ENCODE results near the gene TRPM4. TPM values are rescaled to one million over a fixed set of nuclear protein-coding genes. Genes with fewer than 3 reads are reported as not detected.

TRPM4 gene
- 13.1 TPM for total RNA-seq
- 10 to 100 TPM; 24.0 to 52.5 (median 36.4) TPM for polyA plus RNA-seq (ENCODE audit: insufficient read depth in 1 of 8, insufficient read length in 8 of 8, low replicate concordance in 1 of 8)
- long read RNA-seq, donor 1, partial matches to known transcripts: 5 of 5 reads
- long read RNA-seq, donor 1, other reads (novel, unspliced or antisense): 0 of 5 reads
- long read RNA-seq, donor 2, partial matches to known transcripts: 0 of 1 reads
- long read RNA-seq, donor 2, other reads (novel, unspliced or antisense): 0 of 1 reads
- long read RNA-seq, donor 3, partial matches to known transcripts: 51 of 179 reads
- long read RNA-seq, donor 3, other reads (novel, unspliced or antisense): 126 of 179 reads
- long read RNA-seq, donor 4: 0 reads
- long read RNA-seq, donor 5, full-length matches to known transcripts: 9 of 9 reads
- long read RNA-seq, donor 5, partial matches to known transcripts: 0 of 9 reads
- long read RNA-seq, donor 5, other reads (novel, unspliced or antisense): 0 of 9 reads
- long read RNA-seq, donor 6, partial matches to known transcripts: 18 of 21 reads
- long read RNA-seq, donor 6, other reads (novel, unspliced or antisense): 0 of 21 reads
- long read RNA-seq, donor 7, full-length matches to known transcripts: 3 of 13 reads
- long read RNA-seq, donor 7, partial matches to known transcripts: 10 of 13 reads
- long read RNA-seq, donor 7, other reads (novel, unspliced or antisense): 0 of 13 reads
- long read RNA-seq, donor 8, partial matches to known transcripts: 0 of 1 reads
- long read RNA-seq, donor 8, other reads (novel, unspliced or antisense): 0 of 1 reads
- long read RNA-seq, donor 9, partial matches to known transcripts: 5 of 5 reads
- long read RNA-seq, donor 9, other reads (novel, unspliced or antisense): 0 of 5 reads
- long read RNA-seq, donor 10, partial matches to known transcripts: 0 of 3 reads
- long read RNA-seq, donor 10, other reads (novel, unspliced or antisense): 0 of 3 reads
- long read RNA-seq, donor 11, partial matches to known transcripts: 0 of 4 reads
- long read RNA-seq, donor 11, other reads (novel, unspliced or antisense): 0 of 4 reads

GRCh38 chr19:49157445-49158224, at the start of gene TRPM4:
TSS of gene TRPM4 (plus strand) at chr19:49157792. CDS start at chr19:49157867, 75 bp downstream.
- peak; percentile 96 for DNase-seq
- under 1% methylated on average over 32 of the region's 41 CpGs for WGBS (ENCODE audit: insufficient coverage)
- Histone ChIP-seq H3K9me3 (replicated peaks; ENCODE audit: control insufficient read depth, low read depth, low read length) (no peaks in the 10 kb centered on the region), H3K27me3 (ENCODE audit: control insufficient read depth, insufficient read depth, low read length) (no peaks in the 10 kb centered on the region), H3K4me3 (ENCODE audit: low read length) (peak within 1 kb of the TSS; percentile 81), H3K27ac (ENCODE audit: low read length) (peak within 1 kb of the TSS; percentile 99), H3K36me3 (ENCODE audit: control insufficient read depth, insufficient read depth, low read length) (no peaks in the 10 kb centered on the region), H3K4me1 (ENCODE audit: control insufficient read depth, insufficient read depth, low read length) (peaks cover 42% of the 10 kb centered on the region)

GRCh38 chr19:49109051-49109450, 48.5 kb upstream of the TRPM4 start:
- Histone ChIP-seq H3K27me3 (ENCODE audit: control insufficient read depth, insufficient read depth, low read length) (no peaks in the 10 kb centered on the region), H3K4me1 (ENCODE audit: control insufficient read depth, insufficient read depth, low read length) (peaks cover 16% of the 10 kb centered on the region), H3K9me3 (replicated peaks; ENCODE audit: control insufficient read depth, low read depth, low read length) (no peaks in the 10 kb centered on the region), H3K4me3 (ENCODE audit: low read length) (no peak overlapping the region), H3K36me3 (ENCODE audit: control insufficient read depth, insufficient read depth, low read length) (peaks cover 59% of the 10 kb centered on the region), H3K27ac (ENCODE audit: low read length) (no peak overlapping the region)
- no peak for DNase-seq
- WGBS (ENCODE audit: insufficient coverage): 88% methylated on average over 3 of the region's 5 CpGs

- Histone ChIP-seq H3K27me3 (ENCODE audit: control insufficient read depth, insufficient read depth, low read length) (no peaks in the 10 kb centered on the region), H3K27ac (ENCODE audit: low read length) (no peak overlapping the region), H3K4me3 (ENCODE audit: low read length) (no peak overlapping the region), H3K4me1 (ENCODE audit: control insufficient read depth, insufficient read depth, low read length) (peaks cover 10% of the 10 kb centered on the region), H3K9me3 (replicated peaks; ENCODE audit: control insufficient read depth, low read depth, low read length) (no peaks in the 10 kb centered on the region), H3K36me3 (ENCODE audit: control insufficient read depth, insufficient read depth, low read length) (peaks cover 52% of the 10 kb centered on the region)
- no peak for DNase-seq
- 85% methylated on average over 4 of the region's 8 CpGs for WGBS (ENCODE audit: insufficient coverage)
Measured at GRCh38 chr19:49109569-49110233, 47.9 kb upstream of the TRPM4 start.

GRCh38 chr19:49110567-49110966, 47.0 kb upstream of the TRPM4 start:
- Histone ChIP-seq H3K4me1 (ENCODE audit: control insufficient read depth, insufficient read depth, low read length) (peaks cover 14% of the 10 kb centered on the region), H3K9me3 (replicated peaks; ENCODE audit: control insufficient read depth, low read depth, low read length) (no peaks in the 10 kb centered on the region), H3K27ac (ENCODE audit: low read length) (no peak overlapping the region), H3K36me3 (ENCODE audit: control insufficient read depth, insufficient read depth, low read length) (peaks cover 43% of the 10 kb centered on the region), H3K4me3 (ENCODE audit: low read length) (no peak overlapping the region), H3K27me3 (ENCODE audit: control insufficient read depth, insufficient read depth, low read length) (no peaks in the 10 kb centered on the region)
- WGBS (ENCODE audit: insufficient coverage): no CpG with 5 or more reads among the region's 3 CpGs
- no peak for DNase-seq

GRCh38 chr19:49111218-49111998, 46.2 kb upstream of the TRPM4 start:
- Histone ChIP-seq H3K36me3 (ENCODE audit: control insufficient read depth, insufficient read depth, low read length) (peaks cover 35% of the 10 kb centered on the region), H3K27me3 (ENCODE audit: control insufficient read depth, insufficient read depth, low read length) (no peaks in the 10 kb centered on the region), H3K4me3 (ENCODE audit: low read length) (no peak overlapping the region), H3K27ac (ENCODE audit: low read length) (no peak overlapping the region), H3K9me3 (replicated peaks; ENCODE audit: control insufficient read depth, low read depth, low read length) (no peaks in the 10 kb centered on the region), H3K4me1 (ENCODE audit: control insufficient read depth, insufficient read depth, low read length) (peaks cover 14% of the 10 kb centered on the region)
- no CpG with 5 or more reads among the region's 11 CpGs for WGBS (ENCODE audit: insufficient coverage)
- DNase-seq: no peak

GRCh38 chr19:49113762-49114629, 43.6 kb upstream of the TRPM4 start, which contains the start of gene LIN7B:
TSS of gene LIN7B (plus strand) at chr19:49114370. CDS start at chr19:49114405, 35 bp downstream.
- peaks cover 27% of the 10 kb centered on the region for H3K4me1 ChIP-seq (ENCODE audit: control insufficient read depth, insufficient read depth, low read length)
- DNase-seq: peak; percentile 75
- H3K9me3 ChIP-seq (replicated peaks; ENCODE audit: control insufficient read depth, low read depth, low read length): no peaks in the 10 kb centered on the region
- H3K36me3 ChIP-seq (ENCODE audit: control insufficient read depth, insufficient read depth, low read length): peaks cover 14% of the 10 kb centered on the region
- under 1% methylated on average over 63 of the region's 66 CpGs for WGBS (ENCODE audit: insufficient coverage)
- H3K4me3 ChIP-seq (ENCODE audit: low read length): peak within 1 kb of the TSS; percentile 73
- H3K27ac ChIP-seq (ENCODE audit: low read length): peak within 1 kb of the TSS; percentile 67
- no peaks in the 10 kb centered on the region for H3K27me3 ChIP-seq (ENCODE audit: control insufficient read depth, insufficient read depth, low read length)

GRCh38 chr19:49114630-49115363, 42.8 kb upstream of the TRPM4 start:
- no peaks in the 10 kb centered on the region for H3K9me3 ChIP-seq (replicated peaks; ENCODE audit: control insufficient read depth, low read depth, low read length)
- peaks cover 33% of the 10 kb centered on the region for H3K4me1 ChIP-seq (ENCODE audit: control insufficient read depth, insufficient read depth, low read length)
- WGBS (ENCODE audit: insufficient coverage): 4% methylated on average over 53 of the region's 68 CpGs
- H3K27ac ChIP-seq (ENCODE audit: low read length): peak overlapping the region; percentile 67
- H3K4me3 ChIP-seq (ENCODE audit: low read length): peak overlapping the region; percentile 73
- peaks cover 2% of the 10 kb centered on the region for H3K27me3 ChIP-seq (ENCODE audit: control insufficient read depth, insufficient read depth, low read length)
- H3K36me3 ChIP-seq (ENCODE audit: control insufficient read depth, insufficient read depth, low read length): peaks cover 7% of the 10 kb centered on the region
- peak; percentile 84 for DNase-seq

- WGBS (ENCODE audit: insufficient coverage): no CpG with 5 or more reads among the region's 1 CpG
- Histone ChIP-seq H3K4me3 (ENCODE audit: low read length) (no peak overlapping the region), H3K27ac (ENCODE audit: low read length) (no peak overlapping the region), H3K4me1 (ENCODE audit: control insufficient read depth, insufficient read depth, low read length) (peaks cover 34% of the 10 kb centered on the region), H3K27me3 (ENCODE audit: control insufficient read depth, insufficient read depth, low read length) (peaks cover 13% of the 10 kb centered on the region), H3K36me3 (ENCODE audit: control insufficient read depth, insufficient read depth, low read length) (peaks cover 4% of the 10 kb centered on the region), H3K9me3 (replicated peaks; ENCODE audit: control insufficient read depth, low read depth, low read length) (no peaks in the 10 kb centered on the region)
- DNase-seq: no peak
Measured at GRCh38 chr19:49116544-49116943, 41.0 kb upstream of the TRPM4 start.
